K562 (cell line): ENCODE results near the gene MARK3. TPM values are rescaled to one million over a fixed set of nuclear protein-coding genes. Genes with fewer than 3 reads are reported as not detected.

ENCODE experiments used
- BRF1 ChIP-seq: IDR thresholded peaks from 3 replicates; pipeline ENCODE4 v1.6.1; 2011; ENCODE audit warnings: borderline replicate concordance, mild to moderate bottlenecking; ENCODE audit not compliant: insufficient read length; ENCODE audit errors: extremely low read depth
- CCAR2 ChIP-seq: fragments of 200-400 bp; formaldehyde crosslinking; IDR thresholded peaks from 2 replicates; pipeline ENCODE4 v1.6.1; 2017; ENCODE audit warnings: mild to moderate bottlenecking, low read depth, low read length
- DMBX1 ChIP-seq: fragments of 250-450 bp; sonication (Bioruptor Pico); IDR thresholded peaks from 2 replicates; pipeline ENCODE4 v1.8.0; 2022; ENCODE audit warnings: inconsistent platforms, mild to moderate bottlenecking, moderate library complexity, borderline replicate concordance
- ETS2 ChIP-seq: IDR thresholded peaks from 2 replicates; pipeline ENCODE4 v1.6.1; 2016; ENCODE audit warnings: borderline replicate concordance, missing genetic modification characterization, mild to moderate bottlenecking, moderate library complexity, missing compliant biosample characterization; ENCODE audit not compliant: poor library complexity, severe bottlenecking
- ETV6 ChIP-seq, 3 experiments: fragments of 150-350 bp in 1 of 3; sonication (generic) in 1 of 3; formaldehyde crosslinking in 1 of 3; IDR thresholded peaks; 2 replicates each; pipeline versions ENCODE4 v1.6.1 to v1.8.0; 2014 to 2022; ENCODE audit warnings: borderline replicate concordance in 2 of 3, low read depth in 2 of 3, antibody characterized with exemption in 1 of 3, low read length in 1 of 3, mild to moderate bottlenecking in 1 of 3, missing genetic modification reagents in 1 of 3
- HBP1 ChIP-seq: fragments of 450-650 bp; formaldehyde crosslinking; IDR thresholded peaks from 2 replicates; pipeline ENCODE4 v1.4.0; 2022; ENCODE audit warnings: missing genetic modification characterization
- JUND ChIP-seq, 2 experiments: IDR thresholded peaks; 2 replicates in 1 of 2; 3 replicates in 1 of 2; pipeline ENCODE4 v1.6.1; 2011; ENCODE audit warnings: borderline replicate concordance in 2 of 2, low read depth in 2 of 2, low read length in 2 of 2, improper control_type of control experiment in 1 of 2, missing biosample characterization in 1 of 2, missing genetic modification characterization in 1 of 2, missing genetic modification reagents in 1 of 2
- KLF6 ChIP-seq: fragments of 250-450 bp; sonication (Bioruptor Pico); IDR thresholded peaks from 2 replicates; pipeline ENCODE4 v1.4.0; 2020; ENCODE audit warnings: mild to moderate bottlenecking, moderate library complexity, borderline replicate concordance
- PPARD ChIP-seq: fragments of 250-450 bp; sonication (Bioruptor Pico); IDR thresholded peaks from 2 replicates; pipeline ENCODE4 v1.8.0; 2022; ENCODE audit warnings: inconsistent platforms, mild to moderate bottlenecking, moderate library complexity
- RAD21 ChIP-seq, 2 experiments: fragments of 250-450 bp in 1 of 2; fragments of 450-650 bp in 1 of 2; sonication (Bioruptor Pico) in 1 of 2; formaldehyde crosslinking in 1 of 2; IDR thresholded peaks in 1 of 2; conservative IDR thresholded peaks in 1 of 2; 2 replicates each; pipeline versions ENCODE4 v1.4.0 to v1.8.0; 2020 to 2022; ENCODE audit warnings: mild to moderate bottlenecking in 2 of 2, moderate library complexity in 1 of 2
- SIX5 ChIP-seq, 2 experiments: IDR thresholded peaks; 2 replicates each; pipeline ENCODE4 v1.6.1; 2011; ENCODE audit warnings: low read length in 2 of 2, borderline replicate concordance in 1 of 2, low read depth in 1 of 2, mild to moderate bottlenecking in 1 of 2, moderate library complexity in 1 of 2; ENCODE audit not compliant: insufficient read depth in 1 of 2
- STAG1 ChIP-seq: sonication (generic); formaldehyde crosslinking; IDR thresholded peaks from 2 replicates; pipeline ENCODE4 v1.5.0; 2020; ENCODE audit warnings: missing genetic modification reagents, borderline replicate concordance
- ZKSCAN3 ChIP-seq: fragments of 250-450 bp; sonication (Bioruptor Pico); IDR thresholded peaks from 2 replicates; pipeline ENCODE4 v1.4.0; 2020
- ZNF766 ChIP-seq: fragments of 200-800 bp; sonication (Bioruptor generic); conservative IDR thresholded peaks from 2 replicates; pipeline ENCODE4 v1.6.1; 2016; ENCODE audit warnings: missing genetic modification characterization, missing compliant biosample characterization
- ZNF785 ChIP-seq: fragments of 250-450 bp; sonication (Bioruptor Pico); IDR thresholded peaks from 2 replicates; pipeline ENCODE4 v1.4.0; 2020; ENCODE audit warnings: mild to moderate bottlenecking
- polyA plus RNA-seq, 8 experiments: library from polyadenylated mRNA; depleted of rRNA in 4 of 8; stranded (reverse) in 5 of 8; unstranded in 3 of 8; fragments of >200 nt; fragmentation: Nextera tagmentation in 2 of 8; fragmentation: Illumina TruSeq in 1 of 8; extraction: Ambion mirVana in 2 of 8; extraction: Trizol in 1 of 8; gene quantifications; 2 replicates each; pipeline versions ENCODE4 v1.2.1 to v1.2.3, GENCODE V29; 2011 to 2014; ENCODE audit warnings: inconsistent platforms in 1 of 8, missing spikeins in 1 of 8
- total RNA-seq, 7 experiments: library from RNA; depleted of rRNA in 6 of 7; stranded (reverse); fragments of >200 nt in 6 of 7; fragmentation: Illumina TruSeq in 2 of 7; extraction: Trizol in 2 of 7; gene quantifications; 2 replicates each; pipeline versions ENCODE4 v1.2.1 to v1.2.3, GENCODE V29; 2011 to 2021; ENCODE audit warnings: low replicate concordance in 1 of 7
- TF ChIP-seq, protein P1 (sequence below): sonication (generic); formaldehyde crosslinking; IDR thresholded peaks from 2 replicates; pipeline ENCODE4 v1.8.0; 2022; ENCODE audit warnings: mild to moderate bottlenecking, missing genetic modification reagents, borderline replicate concordance
- TF ChIP-seq, protein P2 (sequence below): fragments of 250-450 bp; sonication (Bioruptor Pico); IDR thresholded peaks from 2 replicates; pipeline ENCODE4 v1.4.0; 2020; ENCODE audit warnings: borderline replicate concordance
- TF ChIP-seq, protein P3 (sequence below): fragments of 250-450 bp; sonication (Bioruptor Pico); IDR thresholded peaks from 2 replicates; pipeline ENCODE4 v1.9.0; 2021; ENCODE audit warnings: mild to moderate bottlenecking

MARK3 gene
- total and polyA plus RNA-seq, 9 of the 15 experiments (the other 6 are each of a cell fraction or from before 2014, with no cell fraction given) = 10.1 to 68.7 (median 56.3) TPM

GRCh38 chr14:103427485-103428443, 42.5 kb downstream of the MARK3 start (continued):
- TF ChIP-seq RAD21 (CRISPR knock-in tag; conservative IDR thresholded peaks at IDR 0.05 in 1 of 2, IDR thresholded peaks at IDR 0.05 in 1 of 2) = peak in 1 of 2 experiments; percentile 61; a peak in 2 of 4 replicates
- TF ChIP-seq ZKSCAN3 (CRISPR knock-in tag) = peak; percentile 94
- peak; percentile 97 for TF ChIP-seq ZNF785 (CRISPR knock-in tag)
- TF ChIP-seq STAG1 = no peak
- peak; percentile 100 for TF ChIP-seq DMBX1 (CRISPR knock-in tag)
- TF ChIP-seq SIX5 (IDR thresholded peaks at IDR 0.05; ENCODE audit: borderline replicate concordance in 1 of 2, insufficient read depth in 1 of 2, low read depth in 1 of 2, low read length in 2 of 2) = peak in 1 of 2 experiments; percentile 18; a peak in 1 of 4 replicates
- TF ChIP-seq ZNF766 = peak; percentile 100
- no peak for TF ChIP-seq CCAR2
- no peak for TF ChIP-seq ETV6 (IDR thresholded peaks at IDR 0.05; ENCODE audit: borderline replicate concordance in 1 of 2, low read depth in 2 of 2, low read length in 1 of 2)
- no peak for TF ChIP-seq ETV6 (CRISPR knock-in tag; IDR thresholded peaks at IDR 0.05; ENCODE audit: borderline replicate concordance)
- TF ChIP-seq HBP1 (CRISPR knock-in tag) = peak; percentile 100
- TF ChIP-seq ETS2 (tag) = peak; percentile 99
- TF ChIP-seq, protein P1, sequence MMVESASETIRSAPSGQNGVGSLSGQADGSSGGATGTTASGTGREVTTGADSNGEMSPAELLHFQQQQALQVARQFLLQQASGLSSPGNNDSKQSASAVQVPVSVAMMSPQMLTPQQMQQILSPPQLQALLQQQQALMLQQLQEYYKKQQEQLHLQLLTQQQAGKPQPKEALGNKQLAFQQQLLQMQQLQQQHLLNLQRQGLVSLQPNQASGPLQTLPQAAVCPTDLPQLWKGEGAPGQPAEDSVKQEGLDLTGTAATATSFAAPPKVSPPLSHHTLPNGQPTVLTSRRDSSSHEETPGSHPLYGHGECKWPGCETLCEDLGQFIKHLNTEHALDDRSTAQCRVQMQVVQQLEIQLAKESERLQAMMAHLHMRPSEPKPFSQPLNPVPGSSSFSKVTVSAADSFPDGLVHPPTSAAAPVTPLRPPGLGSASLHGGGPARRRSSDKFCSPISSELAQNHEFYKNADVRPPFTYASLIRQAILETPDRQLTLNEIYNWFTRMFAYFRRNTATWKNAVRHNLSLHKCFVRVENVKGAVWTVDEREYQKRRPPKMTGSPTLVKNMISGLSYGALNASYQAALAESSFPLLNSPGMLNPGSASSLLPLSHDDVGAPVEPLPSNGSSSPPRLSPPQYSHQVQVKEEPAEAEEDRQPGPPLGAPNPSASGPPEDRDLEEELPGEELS (CRISPR knock-in tag) = no peak
- peak; percentile 97 for TF ChIP-seq PPARD (CRISPR knock-in tag)
- TF ChIP-seq, protein P2, sequence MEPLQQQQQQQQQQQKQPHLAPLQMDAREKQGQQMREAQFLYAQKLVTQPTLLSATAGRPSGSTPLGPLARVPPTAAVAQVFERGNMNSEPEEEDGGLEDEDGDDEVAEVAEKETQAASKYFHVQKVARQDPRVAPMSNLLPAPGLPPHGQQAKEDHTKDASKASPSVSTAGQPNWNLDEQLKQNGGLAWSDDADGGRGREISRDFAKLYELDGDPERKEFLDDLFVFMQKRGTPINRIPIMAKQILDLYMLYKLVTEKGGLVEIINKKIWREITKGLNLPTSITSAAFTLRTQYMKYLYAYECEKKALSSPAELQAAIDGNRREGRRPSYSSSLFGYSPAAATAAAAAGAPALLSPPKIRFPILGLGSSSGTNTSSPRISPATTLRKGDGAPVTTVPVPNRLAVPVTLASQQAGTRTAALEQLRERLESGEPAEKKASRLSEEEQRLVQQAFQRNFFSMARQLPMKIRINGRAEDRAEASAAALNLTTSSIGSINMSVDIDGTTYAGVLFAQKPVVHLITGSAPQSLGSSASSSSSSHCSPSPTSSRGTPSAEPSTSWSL (CRISPR knock-in tag) = peak; percentile 99
- TF ChIP-seq KLF6 = peak; percentile 100
- no peak for TF ChIP-seq JUND (IDR thresholded peaks at IDR 0.05; ENCODE audit: borderline replicate concordance, low read depth, low read length)
- peak; percentile 95 for TF ChIP-seq JUND (tag; IDR thresholded peaks at IDR 0.05; ENCODE audit: borderline replicate concordance, low read depth, low read length)
- TF ChIP-seq BRF1 = no peak
- TF ChIP-seq, protein P3, sequence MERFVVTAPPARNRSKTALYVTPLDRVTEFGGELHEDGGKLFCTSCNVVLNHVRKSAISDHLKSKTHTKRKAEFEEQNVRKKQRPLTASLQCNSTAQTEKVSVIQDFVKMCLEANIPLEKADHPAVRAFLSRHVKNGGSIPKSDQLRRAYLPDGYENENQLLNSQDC (CRISPR knock-in tag) = peak; percentile 86; the same call in 1 of the 2 replicates
